Globus pallidus (tissue), 1 donor: ENCODE data around the gene SARDH.
A peak's percentile ranks its signal among the peaks of the same experiment; 100 is the strongest.

Source experiments
- DNase-seq: peaks from one replicate; pipeline ENCODE4 v3.0.0-alpha.2; 2015; ENCODE audit warnings: low spot score

Gene SARDH

DNA sequence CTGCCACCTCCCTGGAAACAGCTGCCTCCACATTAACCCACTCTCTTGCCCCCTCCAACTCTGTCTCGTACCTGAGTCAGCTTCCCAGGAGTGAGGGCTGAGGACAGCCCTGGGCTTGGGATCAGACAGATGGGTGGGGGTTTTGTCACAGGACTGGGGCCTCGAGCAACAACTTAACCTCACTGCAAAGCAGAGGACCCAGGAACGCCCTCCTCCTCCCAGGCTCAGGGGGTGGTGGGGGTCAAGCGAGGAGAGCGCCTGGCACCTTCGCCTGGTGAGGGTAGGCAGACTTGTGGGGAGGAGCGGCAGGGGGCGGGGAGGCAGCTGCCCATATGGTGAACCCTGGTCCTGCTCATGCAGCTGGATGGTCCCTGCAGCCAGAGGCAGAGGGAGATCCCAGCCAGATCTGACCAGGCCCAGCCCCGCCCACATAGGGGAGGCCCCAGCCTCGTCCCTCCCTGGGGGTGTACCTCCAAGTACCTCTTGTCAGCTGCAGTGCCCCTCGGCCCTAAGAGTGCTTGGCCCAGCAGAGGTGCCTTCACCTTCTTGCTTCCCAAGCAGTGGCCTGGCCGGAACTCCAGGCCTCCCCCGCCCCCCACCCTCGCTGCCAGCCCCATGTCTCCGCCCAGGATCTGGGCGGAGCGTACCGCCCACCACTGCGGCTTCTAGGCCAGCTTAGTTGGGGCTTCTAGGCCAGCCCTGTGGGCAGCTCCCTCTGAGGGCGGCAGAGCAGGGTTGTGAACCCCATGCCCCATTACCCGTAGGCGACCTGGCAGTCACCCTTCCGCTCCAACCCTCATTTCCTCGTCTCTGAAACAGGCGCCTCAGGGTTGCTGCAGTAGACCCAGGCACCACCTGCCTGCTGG lies at the start of gene SARDH:
TSS of gene SARDH (minus strand) at position 579 of the 866 bp plus-strand sequence. CDS start 4,179 bp downstream, outside the sequence.
- DNase-seq = no peak

DNA sequence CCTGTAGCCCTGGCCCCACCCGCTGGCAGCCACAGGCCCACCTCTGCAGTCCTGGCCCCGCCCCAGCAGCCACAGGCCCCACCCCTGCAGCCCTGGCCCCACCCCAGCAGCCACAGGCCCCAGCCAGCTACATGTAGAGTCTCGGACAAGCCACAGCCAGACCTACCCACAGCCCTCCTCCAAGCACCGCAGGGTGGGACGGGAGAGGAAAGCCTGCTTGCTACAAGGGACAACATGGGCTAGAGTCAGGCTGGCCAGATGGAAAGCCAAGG lies 49.5 kb upstream of the SARDH start:
- DNase-seq = peak; percentile 29

DNA sequence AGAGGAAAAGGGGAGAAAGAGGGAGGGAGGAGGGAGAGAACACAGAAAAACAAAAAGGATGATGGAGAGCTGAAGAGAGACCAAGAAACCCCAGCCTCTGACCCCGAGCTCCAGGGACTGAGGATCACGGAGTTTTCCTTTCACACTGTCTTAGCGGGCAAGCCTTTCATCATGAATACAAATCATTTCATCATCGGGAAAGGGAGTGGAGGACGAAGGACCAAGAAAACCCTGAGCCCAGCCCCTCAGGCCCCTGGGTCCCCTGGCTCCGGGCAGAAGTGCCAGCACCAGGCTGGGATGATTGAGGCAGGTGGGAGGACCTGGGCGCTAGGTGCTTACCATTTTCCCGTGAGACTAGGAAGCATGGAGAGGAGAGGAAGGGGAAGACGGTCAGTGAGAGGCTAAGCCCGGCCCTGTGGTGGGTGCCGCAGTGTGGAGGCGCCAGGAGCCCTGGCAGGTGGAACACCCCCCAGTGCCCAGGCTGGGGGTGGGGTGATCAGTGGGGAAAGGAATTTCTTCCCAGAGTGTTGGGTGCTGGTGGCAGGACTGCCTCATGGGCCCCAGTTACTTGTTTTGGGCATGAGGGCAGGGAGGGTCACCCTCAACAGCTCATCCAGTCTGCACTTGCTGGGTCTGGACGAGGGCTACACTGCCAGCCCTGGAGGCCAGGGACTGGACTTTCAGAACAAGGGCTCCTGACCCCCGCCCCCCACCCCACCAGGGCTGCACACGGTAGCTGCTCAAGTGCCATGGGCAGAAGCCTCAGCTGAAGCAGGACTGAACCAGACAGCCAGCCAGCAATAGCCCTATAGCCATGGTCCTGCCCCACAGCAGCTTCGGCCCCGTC lies 49.0 kb upstream of the SARDH start:
- no peak for DNase-seq

GRCh38 chr9:133786371-133786753 lies 48.2 kb upstream of the SARDH start:
- DNase-seq = peak; percentile 34

GRCh38 chr9:133785753-133786370 lies 47.7 kb upstream of the SARDH start:
- no peak for DNase-seq

DNA sequence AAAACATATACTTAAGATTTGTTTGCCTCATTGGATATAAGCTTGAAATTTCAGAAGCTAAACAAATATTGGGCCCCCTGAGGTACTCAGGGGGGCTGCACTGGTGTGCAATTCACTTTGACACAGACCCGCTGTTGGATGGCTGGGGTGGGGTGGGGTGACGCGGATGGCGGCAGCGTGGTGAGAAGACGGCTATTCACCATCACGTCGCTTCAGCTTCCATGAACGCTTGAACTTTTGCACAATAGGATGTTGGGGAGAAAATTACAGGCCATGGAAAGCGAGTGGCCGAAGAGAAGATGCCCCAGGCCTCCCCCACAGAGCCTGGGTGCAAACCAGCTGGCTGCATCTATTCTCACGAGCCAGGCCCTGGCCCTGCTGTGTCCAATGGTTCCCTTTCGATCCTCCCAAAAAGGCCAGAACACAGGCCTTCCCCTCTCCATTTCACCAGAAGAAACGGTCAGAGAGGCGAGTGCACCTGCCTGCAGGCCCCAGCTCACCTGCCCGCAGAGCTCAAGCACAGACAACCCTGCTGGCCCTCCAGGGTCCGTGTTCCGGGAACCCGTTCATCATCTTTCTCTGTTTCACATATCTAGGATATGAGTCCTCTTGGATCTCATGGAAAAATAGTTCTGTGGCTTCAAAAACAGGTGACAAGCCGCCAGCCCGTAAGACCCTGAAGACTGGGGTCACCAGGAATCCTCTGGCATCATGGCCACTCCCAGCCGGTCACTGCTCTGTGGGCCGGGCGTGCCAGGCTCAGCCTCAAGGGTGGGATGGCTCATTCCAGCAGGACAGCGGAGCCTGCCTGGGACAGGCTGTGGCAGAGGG lies 46.8 kb upstream of the SARDH start:
- DNase-seq = no peak

DNA sequence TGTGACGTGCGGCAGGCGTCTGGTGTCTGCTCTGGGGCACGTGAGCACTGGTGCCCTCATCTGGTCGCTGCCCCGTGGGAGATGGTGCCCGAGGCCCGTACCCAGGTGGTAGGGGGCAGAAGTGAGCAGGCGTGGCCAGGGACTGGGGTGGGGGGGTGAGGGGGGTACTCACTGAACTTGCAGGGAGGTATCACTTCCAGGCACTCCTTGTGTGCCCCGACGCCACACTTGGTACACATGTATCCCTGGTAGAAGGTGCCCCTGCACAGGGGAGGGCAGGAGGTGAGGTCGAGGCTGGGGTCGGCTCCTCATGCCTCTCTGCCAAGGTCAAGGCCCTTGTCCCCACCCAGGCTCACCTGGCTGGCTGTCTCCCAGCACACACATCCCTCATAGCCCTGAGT lies 45.2 kb upstream of the SARDH start:
- DNase-seq = no peak

GRCh38 chr9:133782157-133783130 lies 44.3 kb upstream of the SARDH start:
- peak; percentile 63 for DNase-seq

DNA sequence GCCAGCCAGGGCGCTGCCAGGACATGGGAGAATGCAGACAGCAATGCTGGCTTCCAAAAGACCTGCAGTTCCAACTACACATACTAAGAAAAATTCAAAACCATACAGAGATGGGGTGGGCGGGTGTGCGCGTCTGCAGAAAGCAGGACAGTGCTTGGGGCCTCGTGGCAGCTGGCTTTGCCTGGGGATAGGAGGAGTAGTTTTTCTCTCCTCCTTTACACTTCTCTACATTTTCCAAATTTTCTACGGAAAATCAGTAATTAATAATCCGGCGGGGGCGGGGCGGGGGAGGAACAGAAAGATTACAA lies 43.6 kb upstream of the SARDH start:
- DNase-seq = no peak

GRCh38 chr9:133780962-133781827 lies 43.0 kb upstream of the SARDH start:
- no peak for DNase-seq

GRCh38 chr9:133780404-133780945 lies 42.3 kb upstream of the SARDH start:
- DNase-seq = no peak

- DNase-seq = no peak
These were observed 41.6 kb upstream of the SARDH start for GRCh38 chr9:133779516-133780403.

- DNase-seq = no peak
These were observed 40.9 kb upstream of the SARDH start for GRCh38 chr9:133779081-133779480.

DNA sequence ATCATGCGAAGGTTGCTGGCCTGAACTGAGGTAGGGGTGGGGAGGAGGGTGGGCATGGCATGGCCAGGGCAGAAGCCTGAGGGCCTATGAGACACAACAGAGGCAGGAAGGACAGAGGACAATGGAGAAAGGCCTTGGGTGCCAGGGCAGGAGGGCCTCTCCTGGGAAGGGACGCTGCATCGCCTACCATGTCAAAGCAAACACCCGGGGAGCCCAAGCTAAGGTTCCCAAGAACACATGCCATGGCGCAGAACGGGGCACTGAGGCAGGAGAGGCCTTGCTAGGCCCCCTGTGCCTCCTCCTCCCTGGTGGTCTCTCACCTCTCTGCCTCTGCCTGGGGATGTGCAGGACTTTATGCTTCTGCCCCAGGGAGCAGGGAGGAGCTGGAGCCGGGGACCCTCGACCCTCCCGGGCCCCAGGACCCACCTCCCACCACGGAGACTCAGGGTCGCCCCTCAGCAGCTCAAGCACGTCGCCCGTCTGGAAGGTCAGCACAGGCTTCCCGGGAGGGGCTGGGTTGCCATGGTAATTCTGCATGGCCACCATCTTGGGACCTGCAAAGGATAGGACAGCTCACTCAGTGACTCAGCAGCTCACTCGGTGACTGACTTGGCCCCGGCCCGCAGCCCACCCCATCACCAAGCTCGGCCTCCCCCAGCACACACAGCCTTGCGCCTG lies 40.3 kb upstream of the SARDH start:
- no peak for DNase-seq

GRCh38 chr9:133777871-133778270 lies 39.7 kb upstream of the SARDH start:
- DNase-seq = no peak

GRCh38 chr9:133777068-133777791 lies 39.1 kb upstream of the SARDH start:
- DNase-seq = no peak
